Fibroblast of the aortic adventitia (primary cell): ENCODE data around the gene DTNB. TPM values are rescaled to one million over a fixed set of nuclear protein-coding genes. Genes with fewer than 3 reads are reported as not detected.
A peak's percentile ranks its signal among the peaks of the same experiment; 100 is the strongest.

Experiments
- DNase-seq: peaks from one replicate; pipeline ENCODE4 v3.0.0-alpha.2; 2010; ENCODE audit warnings: low read depth
- H3K4me3 ChIP-seq: 2 replicates; pipeline ENCODE4 v1.5.1; 2011; ENCODE audit warnings: low read depth, mild to moderate bottlenecking, control low read depth, low read length, moderate library complexity
- CTCF ChIP-seq: IDR thresholded peaks from 2 replicates; pipeline ENCODE4 v1.5.1; 2011; ENCODE audit warnings: mild to moderate bottlenecking, low read length, control low read depth, inconsistent platforms; ENCODE audit not compliant: insufficient read depth
- total RNA-seq: library from RNA; depleted of rRNA; stranded (reverse); fragments of >200 nt; gene quantifications from 2 replicates; pipeline ENCODE4 v1.2.3, GENCODE V29; 2012; ENCODE audit warnings: low replicate concordance

The DTNB gene
- total RNA-seq, 1 donor: 11.7 TPM

GRCh38 chr2:25365241-25365640 lies 308.1 kb downstream of the DTNB start:
- no peak for TF ChIP-seq CTCF
- DNase-seq: no peak

GRCh38 chr2:25363733-25364132 lies 309.6 kb downstream of the DTNB start:
- DNase-seq: no peak
- no peak for TF ChIP-seq CTCF
- no peak overlapping the region for H3K4me3 ChIP-seq

More at GRCh38 chr2:25365241-25365640, 308.1 kb downstream of the DTNB start:
- H3K4me3 ChIP-seq: no peak overlapping the region

- H3K4me3 ChIP-seq: peak overlapping the region; percentile 57
- TF ChIP-seq CTCF: no peak
- DNase-seq: no peak
Observed at GRCh38 chr2:25362434-25363145, 310.8 kb downstream of the DTNB start.

GRCh38 chr2:25362049-25362433 lies 311.3 kb downstream of the DTNB start:
- H3K4me3 ChIP-seq: peak overlapping the region; percentile 57
- DNase-seq: peak; percentile 94
- TF ChIP-seq CTCF: peak; percentile 96

GRCh38 chr2:25361261-25362048 lies 311.9 kb downstream of the DTNB start:
- no peak for DNase-seq
- TF ChIP-seq CTCF: no peak
- H3K4me3 ChIP-seq: peak overlapping the region; percentile 42

GRCh38 chr2:25358836-25359235 lies 314.5 kb downstream of the DTNB start:
- DNase-seq: no peak
- H3K4me3 ChIP-seq: no peak overlapping the region
- TF ChIP-seq CTCF: no peak
